Loucy (cell line): ENCODE results near the gene TMEM258.

Experiments used
- CTCF ChIP-seq: fragments of 200-600 bp; sonication (generic); conservative IDR thresholded peaks from 2 replicates; pipeline ENCODE4 v1.5.1; 2014; ENCODE audit warnings: mild to moderate bottlenecking, antibody characterized with exemption, low read length
- EZH2phosphoT487 ChIP-seq: fragments of 200-600 bp; IDR thresholded peaks from 2 replicates; pipeline ENCODE4 v1.6.1; 2018; ENCODE audit warnings: antibody characterized with exemption, mild to moderate bottlenecking, moderate library complexity, borderline replicate concordance

- TF ChIP-seq CTCF: no peak
- no peak for TF ChIP-seq EZH2phosphoT487
These were observed 47.7 kb downstream of the TMEM258 start for GRCh38 chr11:61744609-61745156.
